ENCODE data around the gene IL12RB1. TPM values are rescaled to one million over a fixed set of nuclear protein-coding genes. Genes with fewer than 3 reads are reported as not detected.

Gene IL12RB1
- total and polyA plus RNA-seq, 2 donors = 3.7 to 7.4 TPM

- no peak for DNase-seq (ENCODE audit: low read depth in 6 of 9, low spot score in 9 of 9)
- WGBS = 93% methylated on average over 27 of the region's 27 CpGs
- Histone ChIP-seq H3K27me3 (ENCODE audit: control insufficient read depth in 2 of 2, insufficient read depth in 1 of 2, low read length in 1 of 2) (no peaks in the 10 kb centered on the region), H3K9me3 (ENCODE audit: control insufficient read depth in 2 of 2, insufficient read depth in 1 of 2, low read length in 1 of 2) (no peaks in the 10 kb centered on the region), H3K4me3 (ENCODE audit: low read length in 2 of 2) (no peak overlapping the region), H3K4me1 (ENCODE audit: control insufficient read depth in 2 of 2, insufficient read depth in 2 of 2, low read length in 2 of 2) (peaks cover 9 to 22% of the 10 kb centered on the region in 2 donors), H3K36me3 (ENCODE audit: control insufficient read depth in 2 of 2, insufficient read depth in 2 of 2, low read length in 1 of 2) (peaks cover 28 to 31% of the 10 kb centered on the region in 2 donors), H3K27ac (ENCODE audit: low read depth in 1 of 2, low read length in 1 of 2) (no peak overlapping the region)
Observed at GRCh38 chr19:18122860-18123795, 36.4 kb upstream of the IL12RB1 start.

DNA sequence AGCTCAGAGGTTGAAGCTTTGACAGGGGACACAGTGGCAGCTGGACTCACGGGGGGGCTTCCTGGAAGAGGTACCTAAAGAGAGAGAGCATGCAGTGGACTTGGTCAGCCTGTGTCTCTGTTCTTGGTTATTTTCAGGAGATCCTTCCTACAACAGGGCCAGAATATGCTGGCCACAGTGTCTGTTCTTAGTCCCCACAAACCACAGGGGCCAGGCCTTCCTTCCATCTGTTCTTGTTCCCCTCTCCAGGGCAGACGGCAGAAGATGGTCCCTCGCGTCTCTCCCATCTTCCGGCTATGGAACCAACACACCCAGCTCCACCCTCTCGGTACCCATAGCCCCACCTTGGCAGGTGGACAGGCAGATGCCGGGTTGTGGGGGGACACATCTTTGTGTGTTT lies 35.7 kb upstream of the IL12RB1 start:
- Histone ChIP-seq H3K36me3 (ENCODE audit: control insufficient read depth in 2 of 2, insufficient read depth in 2 of 2, low read length in 1 of 2) (peaks cover 23 to 27% of the 10 kb centered on the region in 2 donors), H3K27ac (ENCODE audit: low read depth in 1 of 2, low read length in 1 of 2) (no peak overlapping the region), H3K9me3 (ENCODE audit: control insufficient read depth in 2 of 2, insufficient read depth in 1 of 2, low read length in 1 of 2) (no peaks in the 10 kb centered on the region), H3K4me3 (ENCODE audit: low read length in 2 of 2) (no peak overlapping the region), H3K27me3 (ENCODE audit: control insufficient read depth in 2 of 2, insufficient read depth in 1 of 2, low read length in 1 of 2) (no peaks in the 10 kb centered on the region), H3K4me1 (ENCODE audit: control insufficient read depth in 2 of 2, insufficient read depth in 2 of 2, low read length in 2 of 2) (peaks cover 11 to 25% of the 10 kb centered on the region in 2 donors)
- no peak for DNase-seq (ENCODE audit: low read depth in 6 of 9, low spot score in 9 of 9)
- 94% methylated on average over 7 of the region's 7 CpGs for WGBS

DNA sequence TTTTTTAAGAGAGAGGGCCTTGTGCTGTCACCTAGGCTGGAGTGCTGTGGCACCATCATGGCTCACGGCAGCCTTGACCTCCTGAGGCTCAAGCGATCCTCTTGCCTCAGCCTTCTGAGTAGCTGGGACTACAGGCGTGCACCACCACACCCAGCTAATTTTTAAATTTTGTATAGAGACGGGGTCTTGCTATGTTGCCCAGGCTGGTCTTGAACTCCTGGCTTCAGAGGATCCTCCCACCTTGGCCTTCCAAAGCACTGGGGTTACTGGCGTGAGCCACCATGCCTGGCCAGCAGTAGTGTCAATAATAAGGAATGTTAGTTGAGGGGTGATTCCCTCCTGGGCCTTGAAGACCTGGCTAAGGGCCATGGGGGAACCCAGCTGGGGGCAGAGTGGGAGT lies 34.4 kb upstream of the IL12RB1 start:
- DNase-seq (ENCODE audit: low read depth in 6 of 9, low spot score in 9 of 9) = no peak
- H3K36me3 ChIP-seq (ENCODE audit: control insufficient read depth in 2 of 2, insufficient read depth in 2 of 2, low read length in 1 of 2) = peaks cover 23 to 27% of the 10 kb centered on the region in 2 donors
- H3K4me1 ChIP-seq (ENCODE audit: control insufficient read depth in 2 of 2, insufficient read depth in 2 of 2, low read length in 2 of 2) = peaks cover 14 to 30% of the 10 kb centered on the region in 2 donors
- no peak overlapping the region for H3K27ac ChIP-seq (ENCODE audit: low read depth in 1 of 2, low read length in 1 of 2)
- WGBS = over 99% methylated on average over 5 of the region's 5 CpGs
- H3K27me3 ChIP-seq (ENCODE audit: control insufficient read depth in 2 of 2, insufficient read depth in 1 of 2, low read length in 1 of 2) = no peaks in the 10 kb centered on the region
- no peak overlapping the region for H3K4me3 ChIP-seq (ENCODE audit: low read length in 2 of 2)
- no peaks in the 10 kb centered on the region for H3K9me3 ChIP-seq (ENCODE audit: control insufficient read depth in 2 of 2, insufficient read depth in 1 of 2, low read length in 1 of 2)

GRCh38 chr19:18120127-18120526 lies 33.4 kb upstream of the IL12RB1 start:
- Histone ChIP-seq H3K27ac (ENCODE audit: low read depth in 1 of 2, low read length in 1 of 2) (no peak overlapping the region), H3K36me3 (ENCODE audit: control insufficient read depth in 2 of 2, insufficient read depth in 2 of 2, low read length in 1 of 2) (peaks cover 23 to 27% of the 10 kb centered on the region in 2 donors)
- 92% methylated on average over 1 of the region's 1 CpG for WGBS

DNA sequence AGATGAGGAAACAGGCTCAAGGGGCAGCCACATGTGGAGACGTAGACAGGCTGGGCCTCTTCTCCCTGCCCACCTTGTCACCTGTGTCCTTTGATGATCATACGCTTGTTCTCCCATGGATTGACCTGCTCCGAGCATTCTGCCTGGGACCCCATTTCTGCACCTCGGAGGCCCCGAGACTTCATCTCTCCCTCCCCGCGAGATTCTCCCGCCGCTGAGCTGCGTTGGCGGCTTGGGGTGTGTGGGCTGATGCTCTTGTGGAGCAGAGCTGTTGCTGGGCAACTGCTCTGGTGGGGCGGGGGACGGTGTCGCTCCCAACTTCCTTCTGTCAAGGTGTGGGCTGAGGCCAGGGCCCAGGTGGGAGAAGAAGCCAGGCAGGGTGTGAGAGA lies 33.0 kb upstream of the IL12RB1 start:
- H3K4me1 ChIP-seq (ENCODE audit: control insufficient read depth in 2 of 2, insufficient read depth in 2 of 2, low read length in 2 of 2) = peaks cover 14 to 30% of the 10 kb centered on the region in 2 donors
- H3K4me3 ChIP-seq (ENCODE audit: low read length in 2 of 2) = peak overlapping the region in 1 of 2 donors; percentile 2
- H3K36me3 ChIP-seq (ENCODE audit: control insufficient read depth in 2 of 2, insufficient read depth in 2 of 2, low read length in 1 of 2) = peaks cover 23 to 27% of the 10 kb centered on the region in 2 donors
- H3K27me3 ChIP-seq (ENCODE audit: control insufficient read depth in 2 of 2, insufficient read depth in 1 of 2, low read length in 1 of 2) = no peaks in the 10 kb centered on the region
- WGBS = 85% methylated on average over 14 of the region's 14 CpGs
- peak overlapping the region; percentile 55 to 82 for H3K27ac ChIP-seq (ENCODE audit: low read depth in 1 of 2, low read length in 1 of 2)
- DNase-seq (ENCODE audit: low read depth in 6 of 9, low spot score in 9 of 9) = peak in 2 of 9 donors; percentile 24 to 46
- H3K9me3 ChIP-seq (ENCODE audit: control insufficient read depth in 2 of 2, insufficient read depth in 1 of 2, low read length in 1 of 2) = no peaks in the 10 kb centered on the region

More at GRCh38 chr19:18120127-18120526, 33.4 kb upstream of the IL12RB1 start:
- Histone ChIP-seq H3K4me1 (ENCODE audit: control insufficient read depth in 2 of 2, insufficient read depth in 2 of 2, low read length in 2 of 2) (peaks cover 14 to 30% of the 10 kb centered on the region in 2 donors), H3K4me3 (ENCODE audit: low read length in 2 of 2) (no peak overlapping the region), H3K27me3 (ENCODE audit: control insufficient read depth in 2 of 2, insufficient read depth in 1 of 2, low read length in 1 of 2) (no peaks in the 10 kb centered on the region), H3K9me3 (ENCODE audit: control insufficient read depth in 2 of 2, insufficient read depth in 1 of 2, low read length in 1 of 2) (no peaks in the 10 kb centered on the region)
- DNase-seq (ENCODE audit: low read depth in 6 of 9, low spot score in 9 of 9) = no peak

- Histone ChIP-seq H3K27me3 (ENCODE audit: control insufficient read depth in 2 of 2, insufficient read depth in 1 of 2, low read length in 1 of 2) (no peaks in the 10 kb centered on the region), H3K36me3 (ENCODE audit: control insufficient read depth in 2 of 2, insufficient read depth in 2 of 2, low read length in 1 of 2) (peaks cover 17 to 22% of the 10 kb centered on the region in 2 donors), H3K4me3 (ENCODE audit: low read length in 2 of 2) (peak overlapping the region; percentile 6 to 57), H3K9me3 (ENCODE audit: control insufficient read depth in 2 of 2, insufficient read depth in 1 of 2, low read length in 1 of 2) (no peaks in the 10 kb centered on the region), H3K27ac (ENCODE audit: low read depth in 1 of 2, low read length in 1 of 2) (peak overlapping the region; percentile 77 to 82), H3K4me1 (ENCODE audit: control insufficient read depth in 2 of 2, insufficient read depth in 2 of 2, low read length in 2 of 2) (peaks cover 14 to 30% of the 10 kb centered on the region in 2 donors)
- DNase-seq (ENCODE audit: low read depth in 6 of 9, low spot score in 9 of 9) = peak in 4 of 9 donors; percentile 58 to 80 (median 63)
- 35% methylated on average over 13 of the region's 13 CpGs for WGBS
Observed at GRCh38 chr19:18119013-18119716, 32.4 kb upstream of the IL12RB1 start.

DNA sequence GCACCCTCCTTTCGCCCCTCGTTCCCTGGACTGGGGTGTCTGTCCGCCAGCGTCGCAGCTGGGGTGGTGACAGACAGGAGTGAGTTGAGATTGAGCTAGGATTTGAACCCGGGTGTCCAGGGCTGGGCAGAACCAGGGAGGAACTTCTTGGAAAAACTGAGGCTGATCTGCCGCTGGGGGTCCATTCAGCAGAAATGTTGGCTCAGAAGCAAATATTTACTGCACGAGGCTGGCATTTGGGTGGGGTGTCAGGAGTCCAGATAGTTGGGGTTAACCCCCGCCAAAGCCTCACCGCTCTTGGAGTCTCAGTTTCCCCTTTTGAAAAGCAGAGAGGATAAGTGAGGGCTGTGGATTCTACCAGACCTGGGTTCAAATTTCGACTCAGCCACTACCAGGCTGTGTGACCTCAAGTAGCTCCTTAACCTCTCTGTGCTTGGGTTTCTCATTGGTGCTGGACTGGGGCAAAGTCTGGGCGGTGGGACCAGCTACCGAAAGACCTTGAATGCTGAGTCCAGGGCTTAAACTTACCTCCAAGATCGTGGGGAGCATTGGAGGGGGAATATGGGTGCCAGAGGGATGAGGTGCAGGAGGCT lies 31.8 kb upstream of the IL12RB1 start:
- Histone ChIP-seq H3K36me3 (ENCODE audit: control insufficient read depth in 2 of 2, insufficient read depth in 2 of 2, low read length in 1 of 2) (peaks cover 11 to 16% of the 10 kb centered on the region in 2 donors), H3K27ac (ENCODE audit: low read depth in 1 of 2, low read length in 1 of 2) (peak overlapping the region; percentile 8 to 82), H3K4me3 (ENCODE audit: low read length in 2 of 2) (peak overlapping the region; percentile 57 to 79), H3K27me3 (ENCODE audit: control insufficient read depth in 2 of 2, insufficient read depth in 1 of 2, low read length in 1 of 2) (no peaks in the 10 kb centered on the region), H3K9me3 (ENCODE audit: control insufficient read depth in 2 of 2, insufficient read depth in 1 of 2, low read length in 1 of 2) (no peaks in the 10 kb centered on the region), H3K4me1 (ENCODE audit: control insufficient read depth in 2 of 2, insufficient read depth in 2 of 2, low read length in 2 of 2) (peaks cover 14 to 30% of the 10 kb centered on the region in 2 donors)
- WGBS = 45% methylated on average over 14 of the region's 14 CpGs
- DNase-seq (ENCODE audit: low read depth in 6 of 9, low spot score in 9 of 9) = no peak

GRCh38 chr19:18117692-18118378 lies 31.1 kb upstream of the IL12RB1 start:
- peak overlapping the region; percentile 57 to 79 for H3K4me3 ChIP-seq (ENCODE audit: low read length in 2 of 2)
- under 1% methylated on average over 86 of the region's 86 CpGs for WGBS
- H3K4me1 ChIP-seq (ENCODE audit: control insufficient read depth in 2 of 2, insufficient read depth in 2 of 2, low read length in 2 of 2) = peaks cover 14 to 32% of the 10 kb centered on the region in 2 donors
- H3K27me3 ChIP-seq (ENCODE audit: control insufficient read depth in 2 of 2, insufficient read depth in 1 of 2, low read length in 1 of 2) = no peaks in the 10 kb centered on the region
- peaks cover 4 to 10% of the 10 kb centered on the region in 2 donors for H3K36me3 ChIP-seq (ENCODE audit: control insufficient read depth in 2 of 2, insufficient read depth in 2 of 2, low read length in 1 of 2)
- DNase-seq (ENCODE audit: low read depth in 6 of 9, low spot score in 9 of 9) = peak in 8 of 9 donors; percentile 64 to 93 (median 84)
- no peaks in the 10 kb centered on the region for H3K9me3 ChIP-seq (ENCODE audit: control insufficient read depth in 2 of 2, insufficient read depth in 1 of 2, low read length in 1 of 2)
- peak overlapping the region; percentile 74 to 82 for H3K27ac ChIP-seq (ENCODE audit: low read depth in 1 of 2, low read length in 1 of 2)
